ENCODE measurements around the gene PRDM16. TPM values are rescaled to one million over a fixed set of nuclear protein-coding genes. Genes with fewer than 3 reads are reported as not detected.

The PRDM16 gene
- total RNA-seq, 1 donor from 2014 or later: not detected

DNA sequence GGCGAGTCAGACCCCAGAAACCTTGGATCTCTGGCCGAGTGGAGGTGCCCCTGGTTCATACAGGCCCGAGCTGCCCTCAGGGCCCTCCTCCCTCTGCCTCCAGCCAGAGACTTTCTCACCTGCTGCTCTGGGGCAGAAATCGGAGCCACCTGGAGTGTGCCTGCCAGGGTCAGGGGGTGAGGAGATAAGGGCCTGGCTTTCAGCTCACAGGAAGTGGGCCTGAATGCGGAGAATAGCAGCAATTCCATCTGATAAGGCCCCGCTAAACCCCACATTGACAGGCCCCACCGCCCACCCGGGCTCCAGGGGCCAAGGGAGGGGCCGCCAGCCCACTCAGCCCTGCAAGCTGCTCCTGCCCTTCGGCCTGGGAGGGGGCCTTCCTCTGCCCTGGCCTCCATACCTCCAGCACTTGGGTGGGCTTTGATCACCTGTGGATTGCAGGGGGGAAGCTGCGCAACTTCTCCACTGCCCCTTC is 261.8 kb downstream of the PRDM16 start:
- Mint-ChIP-seq H3K36me3 (ENCODE audit: low read depth) (no peaks in the 10 kb centered on the region), H3K9me3 (no peaks in the 10 kb centered on the region), H3K27ac (no peak overlapping the region), H3K27me3 (ENCODE audit: low read depth) (no peaks in the 10 kb centered on the region), H3K4me1 (ENCODE audit: low read depth) (no peaks in the 10 kb centered on the region), H3K4me3 (ENCODE audit: low read depth) (no peak overlapping the region)
- intact Hi-C loops (cut with micrococcal nuclease): no loop called here
- DNase-seq (ENCODE audit: low spot score): no peak

DNA sequence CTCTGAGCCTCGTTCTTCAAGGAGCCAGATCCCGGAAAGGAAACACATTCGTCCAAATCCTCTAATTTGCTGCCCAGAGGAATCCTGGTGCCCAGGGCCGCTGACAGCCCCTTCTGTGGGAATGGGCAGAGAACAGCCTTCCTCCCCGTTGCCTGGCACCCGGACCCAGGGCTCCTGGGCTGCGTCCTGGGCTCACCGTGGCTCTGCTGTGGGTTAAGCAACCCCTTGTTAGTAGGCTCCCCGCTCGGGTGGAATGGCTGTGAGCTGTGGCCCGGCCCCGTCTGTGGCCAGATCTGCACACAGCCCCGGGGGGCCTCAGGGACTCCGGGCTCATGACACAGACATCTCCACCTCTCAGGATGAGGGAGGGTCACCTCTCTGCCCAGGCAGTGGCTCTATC is 262.6 kb downstream of the PRDM16 start:
- H3K9me3 Mint-ChIP-seq: no peaks in the 10 kb centered on the region

DNA sequence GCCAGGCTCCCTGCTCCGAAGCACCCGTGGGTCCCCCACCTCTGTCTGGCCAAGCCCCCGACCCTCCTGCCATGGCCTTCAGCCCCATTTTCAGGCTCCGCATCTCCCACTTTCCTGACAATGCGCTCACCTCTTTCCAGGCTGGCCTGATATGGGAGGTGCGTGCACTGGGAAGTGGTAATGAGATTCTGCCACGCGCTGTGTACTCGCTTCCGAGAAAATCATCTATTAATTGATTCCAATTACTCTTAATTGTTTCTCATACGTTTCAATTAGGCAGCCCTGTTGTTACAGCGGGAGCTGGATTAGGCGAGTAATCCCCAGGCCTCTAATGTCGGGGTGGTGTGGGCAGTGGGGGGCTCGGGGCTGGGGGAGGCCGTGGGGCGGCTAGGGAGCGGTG is 263.0 kb downstream of the PRDM16 start:
- Mint-ChIP-seq H3K27me3 (ENCODE audit: low read depth) (no peaks in the 10 kb centered on the region), H3K4me3 (ENCODE audit: low read depth) (no peak overlapping the region), H3K9me3 (no peaks in the 10 kb centered on the region), H3K27ac (no peak overlapping the region), H3K4me1 (ENCODE audit: low read depth) (no peaks in the 10 kb centered on the region), H3K36me3 (ENCODE audit: low read depth) (no peaks in the 10 kb centered on the region)
- no peak for DNase-seq (ENCODE audit: low spot score)
- intact Hi-C loops (cut with micrococcal nuclease): no loop called here

More for the DNA sequence above, 262.6 kb downstream of the PRDM16 start:
- Mint-ChIP-seq H3K4me1 (ENCODE audit: low read depth) (no peaks in the 10 kb centered on the region), H3K36me3 (ENCODE audit: low read depth) (no peaks in the 10 kb centered on the region), H3K4me3 (ENCODE audit: low read depth) (no peak overlapping the region), H3K27me3 (ENCODE audit: low read depth) (no peaks in the 10 kb centered on the region), H3K27ac (no peak overlapping the region)
- no peak for DNase-seq (ENCODE audit: low spot score)
- intact Hi-C loops (cut with micrococcal nuclease): no loop called here

DNA sequence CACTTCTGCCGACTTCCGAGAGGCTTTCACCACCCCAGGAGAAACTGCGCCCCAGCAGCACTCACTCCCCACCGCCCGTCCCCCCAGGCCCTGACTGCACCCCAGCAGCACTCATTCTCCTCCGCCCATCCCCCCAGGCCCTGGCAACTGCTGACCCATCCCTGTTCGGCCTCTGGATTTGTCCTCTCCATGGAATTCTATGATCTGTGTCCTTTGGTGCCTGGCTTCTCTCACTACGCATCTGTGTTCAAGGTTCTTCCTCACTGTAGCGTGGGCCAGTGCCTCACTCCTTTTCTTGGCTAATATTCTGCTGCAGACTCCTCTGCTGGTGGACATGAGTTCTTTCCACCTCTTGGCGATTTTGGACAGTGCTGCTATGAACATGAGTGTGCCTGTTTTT is 263.7 kb downstream of the PRDM16 start:
- Mint-ChIP-seq H3K27ac (no peak overlapping the region), H3K9me3 (no peaks in the 10 kb centered on the region)

DNA sequence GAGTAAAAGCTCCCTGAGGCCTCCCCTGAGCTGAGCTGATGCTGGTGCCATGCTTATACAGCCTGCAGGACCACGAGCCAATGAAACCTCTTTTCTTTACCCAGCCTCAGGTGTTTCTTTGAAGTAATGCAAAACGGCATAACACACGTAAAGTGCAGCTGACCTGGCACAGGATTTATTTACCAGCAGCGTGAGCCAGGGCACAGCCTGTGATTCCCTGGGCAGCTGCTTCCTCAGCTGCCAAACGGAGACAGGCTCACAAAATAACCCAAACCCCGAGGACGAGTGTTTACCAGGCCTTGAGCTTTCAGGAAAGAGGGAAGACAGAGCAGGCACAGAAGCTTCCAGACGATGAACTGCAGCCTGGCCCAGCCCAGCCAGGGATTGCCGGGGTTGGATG is 264.9 kb downstream of the PRDM16 start:
- Mint-ChIP-seq H3K4me1 (ENCODE audit: low read depth) (no peaks in the 10 kb centered on the region), H3K9me3 (no peaks in the 10 kb centered on the region), H3K27ac (no peak overlapping the region), H3K4me3 (ENCODE audit: low read depth) (no peak overlapping the region), H3K36me3 (ENCODE audit: low read depth) (no peaks in the 10 kb centered on the region), H3K27me3 (ENCODE audit: low read depth) (no peaks in the 10 kb centered on the region)
- intact Hi-C loops (cut with micrococcal nuclease): no loop called here
- no peak for DNase-seq (ENCODE audit: low spot score)

More for the DNA sequence above, 263.7 kb downstream of the PRDM16 start:
- Mint-ChIP-seq H3K4me1 (ENCODE audit: low read depth) (no peaks in the 10 kb centered on the region), H3K36me3 (ENCODE audit: low read depth) (no peaks in the 10 kb centered on the region), H3K4me3 (ENCODE audit: low read depth) (no peak overlapping the region), H3K27me3 (ENCODE audit: low read depth) (no peaks in the 10 kb centered on the region)
- no peak for DNase-seq (ENCODE audit: low spot score)
- intact Hi-C loops (cut with micrococcal nuclease): no loop called here

DNA sequence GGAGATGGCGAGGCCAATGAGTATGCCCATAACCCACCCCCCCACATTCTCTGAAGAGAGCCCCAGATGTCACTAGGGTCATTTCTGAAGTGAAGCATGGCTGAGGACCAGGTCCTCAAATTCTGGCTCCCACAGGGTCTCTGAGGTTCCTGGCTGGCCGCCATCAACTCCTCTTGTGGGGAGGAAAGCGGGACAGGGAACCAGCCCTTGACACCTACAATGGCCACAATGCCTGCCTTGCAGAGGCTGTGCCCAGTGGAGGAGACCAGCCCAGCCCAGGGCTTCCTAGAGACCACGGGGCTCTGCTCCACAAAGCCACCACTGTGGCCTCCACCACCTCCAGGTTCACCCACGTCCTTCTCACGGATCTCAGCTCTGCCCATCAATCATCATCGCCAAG is 265.4 kb downstream of the PRDM16 start:
- no peak for DNase-seq (ENCODE audit: low spot score)
- Mint-ChIP-seq H3K27ac (no peak overlapping the region), H3K27me3 (ENCODE audit: low read depth) (no peaks in the 10 kb centered on the region), H3K4me1 (ENCODE audit: low read depth) (no peaks in the 10 kb centered on the region), H3K4me3 (ENCODE audit: low read depth) (no peak overlapping the region), H3K9me3 (no peaks in the 10 kb centered on the region), H3K36me3 (ENCODE audit: low read depth) (no peaks in the 10 kb centered on the region)
- intact Hi-C loops (cut with micrococcal nuclease): no loop called here

DNA sequence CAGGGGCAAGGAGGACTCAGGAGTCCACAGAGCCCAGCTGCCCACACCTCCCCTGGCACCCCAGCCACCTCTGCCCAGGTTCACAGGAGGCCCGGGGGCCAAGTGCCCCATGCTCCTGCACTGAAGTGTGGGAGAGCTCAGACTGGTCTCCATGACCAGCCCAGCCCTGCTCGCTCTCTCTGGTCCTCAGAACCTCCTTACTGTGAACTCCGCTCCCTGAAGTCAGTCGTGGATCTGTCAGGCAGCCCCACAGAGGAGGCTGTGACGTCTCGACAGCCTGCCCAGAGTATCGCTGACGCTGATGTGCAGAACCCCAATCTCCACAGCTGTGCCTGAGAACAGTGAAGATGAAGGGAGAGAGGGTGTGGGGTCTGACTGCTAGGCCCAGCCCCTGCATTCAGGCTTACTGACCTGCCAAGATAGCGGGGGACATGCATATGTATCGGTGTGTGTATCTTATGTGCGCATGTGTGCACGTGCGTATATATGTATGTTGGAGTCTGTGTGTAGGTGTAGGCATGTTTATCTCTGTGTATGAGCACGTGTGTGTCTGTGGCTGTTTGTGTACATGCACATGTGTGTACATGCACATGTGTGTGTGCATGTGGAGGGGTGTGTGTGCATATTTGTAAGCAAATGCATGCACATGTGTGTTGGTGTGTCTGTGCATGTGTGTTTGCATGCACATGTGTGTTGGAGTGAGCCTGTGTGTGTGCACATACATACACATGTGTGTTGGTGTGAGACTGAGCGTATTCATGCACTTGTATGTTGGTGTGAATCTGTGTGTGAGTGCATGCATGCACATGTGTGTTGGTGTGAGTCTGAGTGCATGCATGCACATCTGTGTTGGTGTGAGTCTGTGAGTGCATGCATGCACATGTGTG is 267.0 kb downstream of the PRDM16 start:
- intact Hi-C loops (cut with micrococcal nuclease): no loop called here
- Mint-ChIP-seq H3K4me1 (ENCODE audit: low read depth) (no peaks in the 10 kb centered on the region), H3K4me3 (ENCODE audit: low read depth) (no peak overlapping the region), H3K36me3 (ENCODE audit: low read depth) (no peaks in the 10 kb centered on the region), H3K27ac (no peak overlapping the region), H3K9me3 (no peaks in the 10 kb centered on the region), H3K27me3 (ENCODE audit: low read depth) (no peaks in the 10 kb centered on the region)
- DNase-seq (ENCODE audit: low spot score): no peak

DNA sequence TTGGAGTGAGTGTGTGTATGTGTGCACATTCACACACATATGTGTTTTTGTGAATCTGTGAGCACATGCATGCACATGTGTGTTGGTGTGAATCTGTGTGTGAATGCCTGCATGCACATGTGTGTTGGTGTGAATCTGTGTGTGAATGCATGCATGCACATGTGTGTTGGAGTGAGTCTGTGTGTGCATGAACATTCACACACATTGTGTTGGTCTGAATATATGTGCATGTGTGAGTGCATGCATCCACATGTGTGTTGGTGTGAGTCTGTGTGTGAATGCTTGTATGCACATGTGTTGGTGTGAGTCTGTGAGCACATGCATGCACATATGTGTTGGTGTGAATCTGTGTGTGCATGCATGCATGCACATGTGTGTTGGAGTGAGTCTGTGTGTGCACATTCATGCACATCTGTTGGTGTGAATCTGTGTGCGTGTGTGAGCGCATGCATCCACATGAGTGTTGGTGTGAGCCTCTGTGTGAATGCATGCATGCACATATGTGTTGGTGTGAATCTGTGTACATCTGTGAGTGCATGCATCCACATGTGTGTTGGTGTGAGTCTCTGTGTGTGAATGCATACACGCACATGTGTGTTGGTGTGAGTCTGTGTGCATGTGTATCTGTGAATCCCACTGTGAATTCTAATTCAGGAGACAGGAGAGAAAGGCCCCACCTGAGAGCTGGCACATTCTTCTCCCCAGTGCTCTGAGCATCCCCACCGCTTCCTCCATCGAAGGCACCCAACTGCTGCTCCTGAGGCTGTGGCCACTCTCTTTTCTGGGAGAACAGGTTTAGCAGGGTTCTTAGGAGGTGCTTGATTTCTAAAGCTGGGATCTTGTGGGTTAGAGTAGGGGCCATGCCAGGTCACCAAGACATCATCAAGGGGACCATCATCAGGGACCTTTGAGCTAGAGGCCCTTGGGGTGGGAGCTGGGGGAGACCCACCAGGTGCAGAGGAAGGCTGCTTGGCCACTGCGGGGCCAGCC is 267.9 kb downstream of the PRDM16 start:
- Mint-ChIP-seq H3K9me3 (no peaks in the 10 kb centered on the region), H3K27me3 (ENCODE audit: low read depth) (no peaks in the 10 kb centered on the region), H3K27ac (no peak overlapping the region), H3K4me3 (ENCODE audit: low read depth) (no peak overlapping the region), H3K4me1 (ENCODE audit: low read depth) (no peaks in the 10 kb centered on the region), H3K36me3 (ENCODE audit: low read depth) (no peaks in the 10 kb centered on the region)
- intact Hi-C loops (cut with micrococcal nuclease): no loop called here
- DNase-seq (ENCODE audit: low spot score): no peak

DNA sequence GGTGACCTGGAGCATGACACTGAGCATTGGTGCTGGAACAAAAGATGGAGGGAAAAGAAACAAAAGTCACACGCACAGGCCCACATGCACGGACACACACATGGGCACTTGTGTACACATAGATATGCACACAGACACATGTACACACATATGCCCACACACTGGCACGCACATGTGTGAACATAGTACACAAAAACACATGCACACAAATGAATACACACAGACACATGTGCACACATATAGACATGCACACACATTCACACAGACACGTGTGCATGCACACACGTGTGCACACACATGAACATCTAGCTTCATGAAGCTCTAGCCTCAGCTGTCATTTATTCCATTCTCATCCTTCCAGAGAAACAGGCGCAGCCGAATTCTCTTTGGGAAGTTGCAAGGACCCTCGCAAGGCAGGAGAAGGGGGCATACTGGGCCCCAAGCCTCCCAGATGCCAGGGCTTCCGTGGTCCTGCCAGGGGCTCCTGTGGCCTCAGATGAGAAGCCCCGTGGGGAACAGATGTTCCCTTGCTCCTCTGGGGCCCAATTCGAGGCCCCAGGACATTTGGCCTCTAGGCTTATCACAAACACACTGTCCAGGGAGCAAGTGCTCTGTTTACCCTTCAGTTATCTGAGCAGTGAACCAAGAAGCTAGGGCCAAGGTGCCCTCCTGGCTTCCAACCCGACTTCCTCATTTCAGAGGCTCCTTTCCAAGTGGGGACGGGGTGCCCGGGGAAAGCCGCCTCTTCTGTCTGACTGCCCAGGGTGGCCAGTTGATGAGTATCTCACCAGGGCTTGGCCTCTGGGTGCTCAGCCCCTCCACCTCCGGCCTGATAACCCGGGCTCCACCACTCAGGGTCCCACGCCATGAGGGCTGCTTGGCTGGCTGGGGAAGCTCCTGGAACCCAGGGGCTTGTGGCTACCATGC is 269.1 kb downstream of the PRDM16 start:
- intact Hi-C loops (cut with micrococcal nuclease): no loop called here
- Mint-ChIP-seq H3K36me3 (ENCODE audit: low read depth) (no peaks in the 10 kb centered on the region), H3K4me3 (ENCODE audit: low read depth) (no peak overlapping the region), H3K4me1 (ENCODE audit: low read depth) (no peaks in the 10 kb centered on the region), H3K27me3 (ENCODE audit: low read depth) (no peaks in the 10 kb centered on the region), H3K27ac (no peak overlapping the region), H3K9me3 (peaks cover 5% of the 10 kb centered on the region)
- no peak for DNase-seq (ENCODE audit: low spot score)

DNA sequence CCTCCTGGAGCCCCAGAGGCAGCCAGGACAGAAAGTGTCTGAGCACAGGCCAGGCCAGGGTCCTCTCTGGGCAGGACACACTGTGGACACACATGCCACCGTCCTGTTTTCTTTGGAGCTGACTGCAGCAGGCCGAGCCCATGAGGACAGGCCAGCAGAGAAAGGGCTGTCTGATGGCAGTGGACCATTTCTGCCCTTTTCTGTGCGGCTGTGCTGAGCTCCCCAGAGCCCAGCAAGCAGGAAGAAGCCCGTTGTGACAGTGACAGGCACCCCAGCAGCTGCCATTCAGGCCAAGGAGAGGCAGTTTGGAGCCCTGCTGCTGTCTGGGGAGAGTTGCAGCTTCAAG is 269.7 kb downstream of the PRDM16 start:
- H3K36me3 Mint-ChIP-seq (ENCODE audit: low read depth): no peaks in the 10 kb centered on the region
- H3K27me3 Mint-ChIP-seq (ENCODE audit: low read depth): no peaks in the 10 kb centered on the region
- intact Hi-C loops (cut with micrococcal nuclease): no loop called here
- H3K27ac Mint-ChIP-seq: no peak overlapping the region
- peaks cover 10% of the 10 kb centered on the region for H3K9me3 Mint-ChIP-seq
- DNase-seq (ENCODE audit: low spot score): no peak
- no peaks in the 10 kb centered on the region for H3K4me1 Mint-ChIP-seq (ENCODE audit: low read depth)
- H3K4me3 Mint-ChIP-seq (ENCODE audit: low read depth): no peak overlapping the region

DNA sequence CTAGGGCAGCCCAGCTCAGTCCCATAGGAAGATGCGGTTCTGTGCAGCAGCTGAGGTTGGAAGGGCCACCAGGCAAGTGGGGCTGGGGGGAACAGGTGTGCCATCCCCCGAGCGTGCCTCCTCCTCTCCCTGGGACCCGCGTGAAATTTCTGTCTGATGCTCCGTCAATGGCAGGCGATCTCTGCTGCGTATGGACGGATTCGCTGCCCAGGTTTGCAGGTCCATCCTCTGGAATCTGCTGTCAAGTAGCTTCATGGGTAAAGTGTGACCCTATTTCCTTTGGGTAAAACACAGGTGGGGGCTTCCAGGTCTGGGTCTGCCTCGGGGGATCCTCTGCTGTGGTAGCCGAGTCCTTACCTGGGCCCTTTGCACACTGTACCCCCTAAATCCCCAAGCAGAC is 270.9 kb downstream of the PRDM16 start:
- intact Hi-C loops (cut with micrococcal nuclease): no loop called here
- no peaks in the 10 kb centered on the region for H3K36me3 Mint-ChIP-seq (ENCODE audit: low read depth)
- no peaks in the 10 kb centered on the region for H3K4me1 Mint-ChIP-seq (ENCODE audit: low read depth)
- H3K9me3 Mint-ChIP-seq: peaks cover 19% of the 10 kb centered on the region
- no peak for DNase-seq (ENCODE audit: low spot score)
- no peak overlapping the region for H3K27ac Mint-ChIP-seq
- H3K27me3 Mint-ChIP-seq (ENCODE audit: low read depth): no peaks in the 10 kb centered on the region
- no peak overlapping the region for H3K4me3 Mint-ChIP-seq (ENCODE audit: low read depth)

DNA sequence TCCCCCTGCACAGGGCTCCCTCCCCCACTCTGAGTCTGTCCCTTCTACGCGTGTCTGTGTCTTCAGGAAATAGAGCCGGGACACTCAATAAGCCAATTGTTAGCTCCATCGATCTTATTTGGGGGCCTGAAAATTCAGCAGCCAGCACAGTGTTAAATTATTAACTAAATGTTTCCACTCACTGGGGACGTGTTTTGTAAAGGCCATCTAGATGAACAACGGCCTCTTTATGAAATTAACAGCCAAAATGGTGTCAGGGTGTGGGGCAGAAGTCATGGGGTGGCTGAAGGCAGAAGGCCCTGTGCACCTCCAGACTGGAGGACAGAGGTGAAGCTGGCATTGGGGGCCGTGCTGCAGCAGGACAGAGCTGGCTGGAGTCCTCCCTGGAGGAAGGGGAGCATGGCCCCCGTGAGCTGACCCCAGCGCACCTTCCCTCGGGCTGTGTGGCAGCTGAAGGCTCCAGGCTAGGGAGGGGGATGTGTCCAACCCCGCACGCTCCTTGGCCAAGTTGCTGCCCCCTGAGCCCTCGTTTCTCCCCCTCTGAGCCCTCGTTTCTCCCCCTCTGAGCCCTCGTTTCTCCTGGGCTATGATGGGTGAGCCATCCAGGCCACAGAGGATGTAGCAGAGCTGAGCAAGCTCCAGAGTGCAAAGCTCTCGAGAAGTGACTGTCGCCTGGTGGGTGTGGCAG is 271.7 kb downstream of the PRDM16 start:
- Mint-ChIP-seq H3K36me3 (ENCODE audit: low read depth) (no peaks in the 10 kb centered on the region), H3K27ac (no peak overlapping the region), H3K9me3 (peaks cover 19% of the 10 kb centered on the region), H3K27me3 (ENCODE audit: low read depth) (no peaks in the 10 kb centered on the region), H3K4me3 (ENCODE audit: low read depth) (no peak overlapping the region), H3K4me1 (ENCODE audit: low read depth) (no peaks in the 10 kb centered on the region)
- intact Hi-C loops (cut with micrococcal nuclease): no loop called here
- no peak for DNase-seq (ENCODE audit: low spot score)

Measured in activated T-helper 2 cell treated with anti-CD3 and anti-CD28 coated beads, Interferon-gamma antibody, Interleukin-2, Interleukin-4, amounts not matched to agents 10 μg/mL and 5 μg/mL and 100 μg/mL, durations not matched to agents 14 hours and 24 hours and 36 hours (primary cell).